Measurements from ENCODE around the gene LTC4S. TPM values are rescaled to one million over a fixed set of nuclear protein-coding genes. Genes with fewer than 3 reads are reported as not detected.

LTC4S gene
- total RNA-seq, 2 experiments from 2014 or later = 2.1 to 3.3 TPM

- H3K27me3 Mint-ChIP-seq = no peaks in the 10 kb centered on the region
- ChIA-PET CTCF (interaction anchor here (1.2 to 1.4 kb wide), 2 partner anchors 17 kb away, joined by 3 to 5 read pairs; no protein-coding TSS in a partner anchor), POLR2A (interaction anchor here (0.7 to 2.6 kb wide), 6 partner anchors 8 to 196 kb away, joined by 3 to 21 read pairs (median 6); partner anchors contain the start of gene HNRNPH1)
- peak overlapping the region; percentile 65 for H3K4me3 Mint-ChIP-seq
- peak; percentile 90 for DNase-seq
- H3K4me1 Mint-ChIP-seq = peaks cover 50% of the 10 kb centered on the region
- H3K36me3 Mint-ChIP-seq (ENCODE audit: low read depth) = peaks cover 30% of the 10 kb centered on the region
- H3K9me3 Mint-ChIP-seq = no peaks in the 10 kb centered on the region
- peak overlapping the region; percentile 63 for H3K27ac Mint-ChIP-seq
These were observed 25.0 kb downstream of the LTC4S start for GRCh38 chr5:179818746-179819295.

GRCh38 chr5:179819296-179820126 is 25.7 kb downstream of the LTC4S start:
- POLR2A ChIA-PET = interaction anchor here (0.7 to 2.7 kb wide), 13 partner anchors 8 to 196 kb away, joined by 3 to 21 read pairs (median 7); partner anchors contain the start of genes HNRNPH1, MAML1 and MGAT4B
- Mint-ChIP-seq H3K27ac (peak overlapping the region; percentile 76), H3K4me3 (peak overlapping the region; percentile 70), H3K27me3 (no peaks in the 10 kb centered on the region), H3K36me3 (ENCODE audit: low read depth) (peaks cover 37% of the 10 kb centered on the region), H3K9me3 (no peaks in the 10 kb centered on the region), H3K4me1 (peaks cover 51% of the 10 kb centered on the region)
- peak; percentile 45 for DNase-seq
- CTCF ChIA-PET = interaction anchor here (0.6 to 1.6 kb wide), 4 partner anchors 8 to 225 kb away, joined by 4 to 6 read pairs (median 5); no protein-coding TSS in a partner anchor

GRCh38 chr5:179820127-179820482 is 26.3 kb downstream of the LTC4S start:
- no peaks in the 10 kb centered on the region for H3K9me3 Mint-ChIP-seq
- peaks cover 43% of the 10 kb centered on the region for H3K36me3 Mint-ChIP-seq (ENCODE audit: low read depth)
- H3K4me3 Mint-ChIP-seq = peak overlapping the region; percentile 70
- peaks cover 54% of the 10 kb centered on the region for H3K4me1 Mint-ChIP-seq
- POLR2A ChIA-PET = interaction anchor here (0.8 to 2.7 kb wide), 14 partner anchors 9 to 260 kb away, joined by 3 to 21 read pairs (median 6); partner anchors contain the start of genes HNRNPH1, MAML1 and MGAT4B
- CTCF ChIA-PET = interaction anchor here (0.6 to 1.6 kb wide), 4 partner anchors 9 to 226 kb away, joined by 4 to 6 read pairs (median 5); no protein-coding TSS in a partner anchor
- DNase-seq = no peak
- H3K27ac Mint-ChIP-seq = peak overlapping the region; percentile 76
- H3K27me3 Mint-ChIP-seq = no peaks in the 10 kb centered on the region

DNA sequence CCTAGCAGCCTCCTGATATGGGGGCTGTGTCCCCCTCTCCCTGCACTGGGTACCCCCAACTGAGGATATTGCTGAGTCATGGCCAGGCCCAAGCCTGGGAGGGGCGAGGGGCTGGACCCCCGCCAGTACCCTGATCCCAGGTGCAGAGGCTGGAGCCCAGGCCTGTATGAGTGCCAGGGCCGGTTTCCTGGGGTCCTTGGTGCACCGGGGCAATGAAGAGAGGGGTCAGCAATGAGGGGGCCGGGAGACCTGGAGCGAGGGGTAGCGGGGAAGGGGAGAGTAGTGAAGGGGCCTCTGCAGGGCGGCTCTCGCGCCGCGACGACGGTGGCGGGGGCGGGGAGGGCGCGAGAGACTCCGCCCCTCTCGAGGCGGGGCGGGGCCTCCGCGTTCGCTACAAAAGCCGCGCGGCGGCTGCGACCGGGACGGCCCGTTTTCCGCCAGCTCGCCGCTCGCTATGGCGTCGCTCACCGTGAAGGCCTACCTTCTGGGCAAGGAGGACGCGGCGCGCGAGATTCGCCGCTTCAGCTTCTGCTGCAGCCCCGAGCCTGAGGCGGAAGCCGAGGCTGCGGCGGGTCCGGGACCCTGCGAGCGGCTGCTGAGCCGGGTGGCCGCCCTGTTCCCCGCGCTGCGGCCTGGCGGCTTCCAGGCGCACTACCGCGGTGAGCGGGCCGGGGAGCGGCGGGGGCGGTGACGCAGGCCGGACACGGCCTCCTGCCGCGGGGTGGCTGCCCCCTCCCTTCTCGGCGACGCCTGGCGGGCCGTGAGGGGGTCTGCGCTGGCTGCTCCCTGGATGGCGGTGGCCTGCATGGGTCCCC is 26.9 kb downstream of the LTC4S start, which contains the start of gene SQSTM1:
Gene SQSTM1, plus strand, starts transcription at position 423 of the 815 bp plus-strand sequence. Its CDS starts 32 bp downstream, at position 455.
- CTCF ChIA-PET = interaction anchor here (0.6 to 1.6 kb wide), 3 partner anchors 9 to 226 kb away, joined by 4 to 6 read pairs (median 5); no protein-coding TSS in a partner anchor
- peak; percentile 82 for DNase-seq
- H3K27me3 Mint-ChIP-seq = no peaks in the 10 kb centered on the region
- peaks cover 52% of the 10 kb centered on the region for H3K4me1 Mint-ChIP-seq
- POLR2A ChIA-PET = interaction anchor here (0.8 to 2.7 kb wide), 14 partner anchors 9 to 261 kb away, joined by 3 to 21 read pairs (median 6); partner anchors contain the start of genes CANX, HNRNPH1, MAML1 and MGAT4B
- H3K36me3 Mint-ChIP-seq (ENCODE audit: low read depth) = peaks cover 46% of the 10 kb centered on the region
- H3K4me3 Mint-ChIP-seq = peak within 1 kb of the TSS; percentile 93
- peak within 1 kb of the TSS; percentile 97 for H3K27ac Mint-ChIP-seq
- H3K9me3 Mint-ChIP-seq = no peaks in the 10 kb centered on the region

DNA sequence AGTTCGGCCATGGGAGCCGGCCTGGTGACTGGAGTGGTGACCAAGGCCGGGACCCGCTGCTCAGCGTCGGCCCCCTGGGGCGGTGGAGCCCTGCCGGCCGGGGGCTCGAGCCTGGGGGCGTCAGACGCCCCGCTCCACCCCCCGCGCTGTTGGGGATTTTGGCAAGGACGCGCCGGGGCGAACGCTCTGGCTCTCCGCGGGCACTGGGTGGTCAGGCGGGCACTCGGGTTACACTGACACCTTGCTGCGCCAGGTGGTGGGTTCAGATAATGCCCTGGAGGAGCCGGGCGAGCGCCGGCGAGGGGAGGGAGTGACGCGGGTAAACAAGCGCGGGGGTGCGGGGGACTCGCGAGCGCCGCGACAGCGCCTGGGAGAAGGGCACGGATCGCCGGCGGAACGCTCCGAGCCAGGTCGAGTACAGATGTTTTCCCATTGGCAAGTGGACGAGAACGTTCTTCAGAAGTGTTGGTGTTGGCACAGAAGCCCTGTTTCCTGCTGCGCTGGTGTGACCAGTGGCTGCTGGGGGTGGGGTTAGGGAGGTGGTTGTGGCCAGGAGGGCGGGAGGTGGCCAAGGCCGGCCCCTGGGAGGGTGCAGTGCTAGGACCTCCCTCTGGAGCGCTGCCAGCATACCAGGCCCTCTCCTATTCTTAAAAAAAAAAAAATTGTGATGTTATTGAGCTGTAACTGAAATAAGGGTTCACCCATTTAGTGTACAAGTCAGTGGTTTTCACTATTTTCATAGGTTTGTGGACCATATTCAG is 27.7 kb downstream of the LTC4S start:
- POLR2A ChIA-PET = interaction anchor here (0.5 to 2.7 kb wide), 19 partner anchors 9 to 262 kb away, joined by 3 to 21 read pairs (median 5); partner anchors contain the start of genes CANX, HNRNPH1, MGAT4B and MRNIP
- Mint-ChIP-seq H3K36me3 (ENCODE audit: low read depth) (peaks cover 52% of the 10 kb centered on the region), H3K27ac (peak overlapping the region; percentile 97), H3K27me3 (no peaks in the 10 kb centered on the region), H3K4me3 (peak overlapping the region; percentile 93), H3K9me3 (no peaks in the 10 kb centered on the region), H3K4me1 (peaks cover 51% of the 10 kb centered on the region)
- DNase-seq = peak; percentile 91
- CTCF ChIA-PET = interaction anchor here (1.0 to 1.6 kb wide), 4 partner anchors 13 to 54 kb away, joined by 3 to 5 read pairs (median 4); no protein-coding TSS in a partner anchor

- POLR2A ChIA-PET = interaction anchor here (0.5 to 2.7 kb wide), 10 partner anchors 9 to 120 kb away, joined by 3 to 19 read pairs (median 4); partner anchors contain the start of gene MRNIP
- peaks cover 58% of the 10 kb centered on the region for H3K36me3 Mint-ChIP-seq (ENCODE audit: low read depth)
These were observed 28.3 kb downstream of the LTC4S start for GRCh38 chr5:179822059-179822432.

GRCh38 chr5:179822444-179822990 is 28.7 kb downstream of the LTC4S start:
- Mint-ChIP-seq H3K36me3 (ENCODE audit: low read depth) (peaks cover 63% of the 10 kb centered on the region), H3K27me3 (no peaks in the 10 kb centered on the region), H3K27ac (peak overlapping the region; percentile 40)

More at GRCh38 chr5:179822059-179822432, 28.3 kb downstream of the LTC4S start:
- Mint-ChIP-seq H3K27ac (peak overlapping the region; percentile 97), H3K9me3 (no peaks in the 10 kb centered on the region), H3K27me3 (no peaks in the 10 kb centered on the region), H3K4me3 (peak overlapping the region; percentile 93), H3K4me1 (peaks cover 53% of the 10 kb centered on the region)
- CTCF ChIA-PET = interaction anchor here (1.0 to 1.3 kb wide), 3 partner anchors 14 to 55 kb away, joined by 3 to 4 read pairs (median 3); no protein-coding TSS in a partner anchor
- no peak for DNase-seq

DNA sequence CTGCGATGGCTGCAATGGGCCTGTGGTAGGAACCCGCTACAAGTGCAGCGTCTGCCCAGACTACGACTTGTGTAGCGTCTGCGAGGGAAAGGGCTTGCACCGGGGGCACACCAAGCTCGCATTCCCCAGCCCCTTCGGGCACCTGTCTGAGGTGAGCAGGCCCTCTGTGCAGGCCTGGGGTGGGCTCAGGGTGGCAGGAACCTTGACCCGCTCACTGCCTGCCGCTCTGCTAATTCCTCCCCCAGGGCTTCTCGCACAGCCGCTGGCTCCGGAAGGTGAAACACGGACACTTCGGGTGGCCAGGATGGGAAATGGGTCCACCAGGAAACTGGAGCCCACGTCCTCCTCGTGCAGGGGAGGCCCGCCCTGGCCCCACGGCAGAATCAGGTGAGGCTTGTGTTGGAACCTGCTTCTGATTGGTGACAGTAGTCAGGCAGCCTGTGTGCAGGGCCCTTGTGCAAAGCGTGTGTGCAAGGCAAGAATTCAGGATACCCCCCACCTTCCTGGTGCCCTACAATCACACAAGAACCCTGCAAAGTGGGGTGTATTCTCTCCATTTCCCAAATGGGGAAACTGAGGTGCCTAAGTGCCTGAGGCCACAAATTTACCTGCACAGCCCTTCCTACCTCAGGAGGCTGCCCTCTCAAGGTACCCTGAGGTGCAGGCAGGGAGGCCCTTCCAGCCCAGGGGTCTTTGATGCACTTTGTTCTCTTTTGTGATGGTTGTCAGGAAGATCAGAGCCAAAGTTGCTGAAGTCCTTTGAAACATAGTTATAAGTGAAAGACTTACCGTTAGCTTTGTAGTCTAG is 30.4 kb downstream of the LTC4S start:
- H3K27ac Mint-ChIP-seq = no peak overlapping the region
- CTCF ChIA-PET = interaction anchor here (0.5 kb wide), 1 partner anchor 33 kb away, joined by 4 read pairs; no protein-coding TSS in a partner anchor
- H3K4me3 Mint-ChIP-seq = no peak overlapping the region
- peaks cover 40% of the 10 kb centered on the region for H3K4me1 Mint-ChIP-seq
- H3K36me3 Mint-ChIP-seq (ENCODE audit: low read depth) = peaks cover 77% of the 10 kb centered on the region
- no peaks in the 10 kb centered on the region for H3K9me3 Mint-ChIP-seq
- POLR2A ChIA-PET = no interaction called here
- no peak for DNase-seq
- no peaks in the 10 kb centered on the region for H3K27me3 Mint-ChIP-seq

More at GRCh38 chr5:179822444-179822990, 28.7 kb downstream of the LTC4S start:
- Mint-ChIP-seq H3K4me3 (peak overlapping the region; percentile 93), H3K4me1 (peaks cover 51% of the 10 kb centered on the region), H3K9me3 (no peaks in the 10 kb centered on the region)
- ChIA-PET POLR2A (interaction anchor here (0.6 to 2.7 kb wide), 9 partner anchors 8 to 91 kb away, joined by 3 to 19 read pairs (median 4); partner anchors contain the start of gene MRNIP), CTCF (interaction anchor here (1.0 to 1.3 kb wide), 3 partner anchors 15 to 55 kb away, joined by 3 to 4 read pairs (median 3); no protein-coding TSS in a partner anchor)
- no peak for DNase-seq

DNA sequence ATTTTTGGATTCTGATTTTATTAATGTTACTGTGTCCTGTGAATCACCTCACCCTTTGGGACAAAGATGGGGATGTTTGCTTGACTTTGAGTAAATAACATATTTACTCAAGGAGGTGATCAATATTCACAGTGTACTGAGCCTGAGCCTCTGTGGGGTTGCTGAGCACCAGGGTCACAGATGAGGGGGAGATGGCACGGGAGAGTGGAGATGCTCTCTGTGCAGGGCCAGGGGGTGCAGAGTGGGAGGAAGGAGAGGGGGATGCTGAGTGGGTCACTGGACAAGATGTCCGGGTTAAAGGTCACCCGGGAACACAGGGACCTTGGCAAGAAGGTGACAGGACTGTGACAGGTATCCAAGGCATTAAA is 30.9 kb downstream of the LTC4S start:
- H3K27me3 Mint-ChIP-seq = no peaks in the 10 kb centered on the region
- DNase-seq = no peak
- peaks cover 35% of the 10 kb centered on the region for H3K4me1 Mint-ChIP-seq
- ChIA-PET CTCF (interaction anchor here (0.5 kb wide), 1 partner anchor 33 kb away, joined by 4 read pairs; no protein-coding TSS in a partner anchor), POLR2A (no interaction called here)
- H3K36me3 Mint-ChIP-seq (ENCODE audit: low read depth) = peaks cover 83% of the 10 kb centered on the region
- no peak overlapping the region for H3K27ac Mint-ChIP-seq
- H3K9me3 Mint-ChIP-seq = no peaks in the 10 kb centered on the region
- H3K4me3 Mint-ChIP-seq = no peak overlapping the region

DNA sequence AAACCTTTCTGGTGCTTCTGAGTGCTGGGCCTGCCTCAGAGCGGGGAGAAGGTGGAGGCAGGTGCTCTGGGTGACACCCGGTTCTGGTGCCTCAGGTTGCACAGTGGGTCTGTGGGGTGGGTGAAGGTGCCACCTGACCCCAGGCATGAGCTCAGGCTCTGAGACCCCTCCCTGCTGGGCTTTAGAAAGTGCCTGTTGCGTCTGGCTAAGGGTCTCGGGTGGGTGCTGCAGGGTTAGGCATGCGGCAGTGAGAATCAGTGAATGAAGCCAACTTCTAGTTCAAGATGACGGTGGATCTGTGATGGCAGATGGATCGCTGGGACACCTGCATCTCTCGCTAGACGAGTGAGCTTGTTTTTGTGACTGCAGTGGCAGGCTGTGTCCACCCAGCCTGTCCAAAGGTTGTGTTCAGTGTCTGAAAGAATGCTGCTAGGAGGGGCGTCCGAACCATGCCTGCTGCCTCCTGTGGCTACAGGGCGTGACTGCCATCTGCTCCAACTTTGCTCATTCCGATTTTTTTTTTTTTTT is 31.9 kb downstream of the LTC4S start:
- Mint-ChIP-seq H3K4me3 (no peak overlapping the region), H3K27ac (no peak overlapping the region), H3K4me1 (peaks cover 26% of the 10 kb centered on the region), H3K27me3 (no peaks in the 10 kb centered on the region), H3K36me3 (ENCODE audit: low read depth) (peaks cover 92% of the 10 kb centered on the region), H3K9me3 (no peaks in the 10 kb centered on the region)
- no peak for DNase-seq
- ChIA-PET CTCF (no interaction called here), POLR2A (no interaction called here)

All from activated CD4-positive, alpha-beta memory T cell treated with anti-CD3 and anti-CD28 coated beads, Interleukin-2, amount 10 ng/mL, durations not matched to agents 7 days and 5 days (primary cell).